ENCODE data around the gene SDF2.

DNA sequence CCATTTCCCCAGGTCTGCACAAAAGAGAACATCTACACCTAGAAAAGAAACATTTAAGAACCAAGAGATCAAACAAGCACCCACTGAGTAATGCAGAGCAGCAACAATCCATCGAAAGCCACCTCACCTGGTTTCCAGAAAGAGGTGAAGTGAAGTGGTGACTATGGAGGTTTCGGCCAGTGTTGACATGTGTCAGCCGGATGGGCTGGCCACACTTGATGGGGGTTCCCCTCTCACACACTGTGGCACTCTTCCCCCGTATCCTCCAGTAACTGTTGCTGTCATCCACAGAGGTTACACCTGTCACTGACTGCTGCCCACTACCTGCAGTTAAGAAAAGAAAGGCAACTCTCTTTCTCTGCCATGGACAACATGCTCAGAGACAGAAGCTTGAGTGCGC is 6.5 kb downstream of the SDF2 start:
- TF ChIP-seq, protein P1, sequence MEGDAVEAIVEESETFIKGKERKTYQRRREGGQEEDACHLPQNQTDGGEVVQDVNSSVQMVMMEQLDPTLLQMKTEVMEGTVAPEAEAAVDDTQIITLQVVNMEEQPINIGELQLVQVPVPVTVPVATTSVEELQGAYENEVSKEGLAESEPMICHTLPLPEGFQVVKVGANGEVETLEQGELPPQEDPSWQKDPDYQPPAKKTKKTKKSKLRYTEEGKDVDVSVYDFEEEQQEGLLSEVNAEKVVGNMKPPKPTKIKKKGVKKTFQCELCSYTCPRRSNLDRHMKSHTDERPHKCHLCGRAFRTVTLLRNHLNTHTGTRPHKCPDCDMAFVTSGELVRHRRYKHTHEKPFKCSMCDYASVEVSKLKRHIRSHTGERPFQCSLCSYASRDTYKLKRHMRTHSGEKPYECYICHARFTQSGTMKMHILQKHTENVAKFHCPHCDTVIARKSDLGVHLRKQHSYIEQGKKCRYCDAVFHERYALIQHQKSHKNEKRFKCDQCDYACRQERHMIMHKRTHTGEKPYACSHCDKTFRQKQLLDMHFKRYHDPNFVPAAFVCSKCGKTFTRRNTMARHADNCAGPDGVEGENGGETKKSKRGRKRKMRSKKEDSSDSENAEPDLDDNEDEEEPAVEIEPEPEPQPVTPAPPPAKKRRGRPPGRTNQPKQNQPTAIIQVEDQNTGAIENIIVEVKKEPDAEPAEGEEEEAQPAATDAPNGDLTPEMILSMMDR (IDR thresholded peaks at IDR 0.05): no peak
- no peak for TF ChIP-seq POLR2A (IDR thresholded peaks at IDR 0.05)
